Upper lobe of left lung (tissue), 6 donors: ENCODE results near the gene GRB14. TPM values are rescaled to one million over a fixed set of nuclear protein-coding genes. Genes with fewer than 3 reads are reported as not detected.

Experiments
- ATAC-seq, 2 donors: fragments of 200-7000 bp; cut with Tn5 transposase; one replicate each; pipeline ENCODE4 v1.9.1; 2022; ENCODE audit warnings: mild to moderate bottlenecking in 2 of 2, moderate library complexity in 2 of 2; ENCODE audit not compliant: low FRiP score in 2 of 2
- DNase-seq, 2 donors: peaks; one replicate each; pipeline ENCODE4 v3.0.0-alpha.2; 2019 to 2020
- H3K27ac ChIP-seq, 4 donors: fragments of 200-600 bp; sonication (generic); one replicate each; pipeline ENCODE4 v1.5.1; 2016 to 2019
- H3K27me3 ChIP-seq, 4 donors: fragments of 200-600 bp; sonication (generic); one replicate each; pipeline ENCODE4 v1.5.1; 2017 to 2019
- H3K36me3 ChIP-seq, 4 donors: fragments of 200-600 bp; sonication (generic); one replicate each; pipeline ENCODE4 v1.5.1; 2016 to 2019
- H3K4me1 ChIP-seq, 4 donors: fragments of 200-600 bp; sonication (generic); one replicate each; pipeline ENCODE4 v1.5.1; 2018 to 2019
- H3K4me3 ChIP-seq, 4 donors: fragments of 200-600 bp; sonication (generic); one replicate each; pipeline ENCODE4 v1.5.1; 2017 to 2019; ENCODE audit warnings: mild to moderate bottlenecking in 2 of 4, moderate library complexity in 1 of 4
- H3K9me3 ChIP-seq, 4 donors: fragments of 200-600 bp; sonication (generic); one replicate each; pipeline ENCODE4 v1.5.1; 2018 to 2019
- EP300 ChIP-seq, 4 donors: sonication (generic); formaldehyde crosslinking; IDR thresholded peaks; one replicate each; pipeline ENCODE4 v1.5.1; 2017; ENCODE audit warnings: antibody characterized with exemption in 4 of 4, control low read depth in 2 of 4
- POLR2A ChIP-seq, 4 donors: fragments of 450-650 bp; IDR thresholded peaks; one replicate each; pipeline ENCODE4 v1.5.1; 2016 to 2017; ENCODE audit warnings: antibody characterized with exemption in 4 of 4, mild to moderate bottlenecking in 2 of 4
- POLR2AphosphoS5 ChIP-seq, 2 donors: sonication (generic); formaldehyde crosslinking; IDR thresholded peaks; one replicate each; pipeline ENCODE4 v1.5.1; 2017; ENCODE audit warnings: antibody characterized with exemption in 2 of 2
- WGBS, 2 donors: methylation state at CpG; one replicate each; pipeline ENCODE4 v1.1.5; 2017 to 2018; 5-methylcytosine and 5-hydroxymethylcytosine counted together
- total RNA-seq, 6 donors: library from RNA; depleted of rRNA in 4 of 6; stranded (reverse); fragments of >200 nt in 4 of 6; gene quantifications; one replicate each; pipeline versions ENCODE4 v1.1.0 to v1.2.1, GENCODE V29; 2016 to 2021
- TF ChIP-seq, protein P1 (sequence below), 6 experiments: fragments of 450-650 bp in 4 of 6; fragments of 200-600 bp in 2 of 6; sonication (generic) in 2 of 6; IDR thresholded peaks; one replicate each; pipeline ENCODE4 v1.5.1; 2016 to 2019; ENCODE audit warnings: antibody characterized with exemption in 6 of 6
- donor health status: DM: no; HTN: no; CAD: no; lungs with moderate emphysema.
- donor health status: DM: no; HTN: yes; CAD: no; lungs with severe emphysema.

The GRB14 gene
- total RNA-seq, 6 donors from 2014 or later, result 1.4 to 10.5 (median 3.0) TPM

DNA sequence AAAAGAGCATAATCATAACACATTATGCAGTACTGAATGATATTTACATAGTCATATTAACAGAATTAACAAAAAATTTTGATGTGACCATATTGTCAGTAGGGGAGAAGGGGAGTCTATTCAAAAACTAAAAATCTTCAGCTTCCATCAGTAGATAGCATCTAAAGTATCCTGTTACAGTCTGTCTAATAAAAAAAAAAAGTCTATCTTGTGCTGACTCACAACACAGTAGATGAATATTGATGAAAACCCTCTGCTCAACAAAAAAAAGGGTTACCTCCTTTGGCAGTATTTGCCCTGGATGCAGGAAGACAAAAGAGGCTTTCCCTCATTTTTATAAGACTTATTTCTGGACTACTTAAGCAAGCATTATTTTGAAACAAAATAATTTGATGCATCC lies 27.3 kb downstream of the GRB14 start:
- Histone ChIP-seq H3K4me3 (no peak overlapping the region), H3K4me1 (peaks cover 0 to 3% (median 0%) of the 10 kb centered on the region in 4 donors), H3K27me3 (no peaks in the 10 kb centered on the region), H3K36me3 (no peaks in the 10 kb centered on the region), H3K27ac (no peak overlapping the region), H3K9me3 (no peaks in the 10 kb centered on the region)
- DNase-seq (no peak), ATAC-seq (no peak)
- TF ChIP-seq POLR2AphosphoS5 (IDR thresholded peaks at IDR 0.05) (no peak), EP300 (IDR thresholded peaks at IDR 0.05) (no peak), POLR2A (IDR thresholded peaks at IDR 0.05) (no peak)
- TF ChIP-seq, protein P1, sequence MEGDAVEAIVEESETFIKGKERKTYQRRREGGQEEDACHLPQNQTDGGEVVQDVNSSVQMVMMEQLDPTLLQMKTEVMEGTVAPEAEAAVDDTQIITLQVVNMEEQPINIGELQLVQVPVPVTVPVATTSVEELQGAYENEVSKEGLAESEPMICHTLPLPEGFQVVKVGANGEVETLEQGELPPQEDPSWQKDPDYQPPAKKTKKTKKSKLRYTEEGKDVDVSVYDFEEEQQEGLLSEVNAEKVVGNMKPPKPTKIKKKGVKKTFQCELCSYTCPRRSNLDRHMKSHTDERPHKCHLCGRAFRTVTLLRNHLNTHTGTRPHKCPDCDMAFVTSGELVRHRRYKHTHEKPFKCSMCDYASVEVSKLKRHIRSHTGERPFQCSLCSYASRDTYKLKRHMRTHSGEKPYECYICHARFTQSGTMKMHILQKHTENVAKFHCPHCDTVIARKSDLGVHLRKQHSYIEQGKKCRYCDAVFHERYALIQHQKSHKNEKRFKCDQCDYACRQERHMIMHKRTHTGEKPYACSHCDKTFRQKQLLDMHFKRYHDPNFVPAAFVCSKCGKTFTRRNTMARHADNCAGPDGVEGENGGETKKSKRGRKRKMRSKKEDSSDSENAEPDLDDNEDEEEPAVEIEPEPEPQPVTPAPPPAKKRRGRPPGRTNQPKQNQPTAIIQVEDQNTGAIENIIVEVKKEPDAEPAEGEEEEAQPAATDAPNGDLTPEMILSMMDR (IDR thresholded peaks at IDR 0.05), result no peak

GRCh38 chr2:164593541-164593940 lies 27.7 kb downstream of the GRB14 start:
- no peak for ATAC-seq
- Histone ChIP-seq H3K4me3 (no peak overlapping the region), H3K27ac (no peak overlapping the region), H3K9me3 (no peaks in the 10 kb centered on the region), H3K36me3 (no peaks in the 10 kb centered on the region), H3K27me3 (no peaks in the 10 kb centered on the region), H3K4me1 (peaks cover 0 to 3% (median 0%) of the 10 kb centered on the region in 4 donors)
- WGBS, 2 donors, result 76 to 90% methylated on average over 4 of the region's 4 CpGs
- DNase-seq, result no peak
- TF ChIP-seq EP300 (IDR thresholded peaks at IDR 0.05) (no peak), POLR2A (IDR thresholded peaks at IDR 0.05) (no peak), POLR2AphosphoS5 (IDR thresholded peaks at IDR 0.05) (no peak)
- TF ChIP-seq, protein P1 (IDR thresholded peaks at IDR 0.05), result no peak

DNA sequence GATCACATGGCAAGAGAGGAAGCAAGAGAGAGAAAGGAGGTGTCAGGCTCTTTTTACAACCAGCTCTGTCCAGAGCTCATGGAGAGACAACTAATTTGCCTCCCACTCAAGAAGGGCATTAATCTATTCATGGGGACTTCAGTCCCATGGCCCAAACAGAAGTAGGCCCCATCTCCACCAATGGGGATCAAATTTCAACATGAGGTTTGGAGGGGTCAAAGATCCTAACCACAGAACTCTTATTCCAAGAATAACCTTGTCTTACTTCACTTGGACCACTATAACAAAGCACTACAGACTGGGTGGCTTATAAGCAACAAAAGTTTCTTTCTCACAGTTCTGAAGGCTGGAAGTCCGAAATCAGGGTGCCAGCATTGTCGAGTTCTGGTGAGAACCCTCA lies 31.8 kb downstream of the GRB14 start:
- ATAC-seq (no peak), DNase-seq (no peak)
- H3K4me3 ChIP-seq, result no peak overlapping the region
- no peak overlapping the region for H3K27ac ChIP-seq
- H3K36me3 ChIP-seq, result no peaks in the 10 kb centered on the region
- no peaks in the 10 kb centered on the region for H3K4me1 ChIP-seq
- H3K27me3 ChIP-seq, result no peaks in the 10 kb centered on the region
- WGBS, 2 donors, result 52 to 94% methylated on average over 2 of the region's 2 CpGs
- no peaks in the 10 kb centered on the region for H3K9me3 ChIP-seq
- TF ChIP-seq, protein P1 (IDR thresholded peaks at IDR 0.05), result no peak
- TF ChIP-seq POLR2AphosphoS5 (IDR thresholded peaks at IDR 0.05), result no peak
- no peak for TF ChIP-seq POLR2A (IDR thresholded peaks at IDR 0.05)
- no peak for TF ChIP-seq EP300 (IDR thresholded peaks at IDR 0.05)

GRCh38 chr2:164581050-164581449 lies 40.2 kb downstream of the GRB14 start:
- H3K4me1 ChIP-seq, result no peaks in the 10 kb centered on the region
- ATAC-seq (no peak), DNase-seq (no peak)
- no peaks in the 10 kb centered on the region for H3K27me3 ChIP-seq
- TF ChIP-seq, protein P1 (IDR thresholded peaks at IDR 0.05), result no peak
- TF ChIP-seq POLR2AphosphoS5 (IDR thresholded peaks at IDR 0.05), result no peak
- TF ChIP-seq POLR2A (IDR thresholded peaks at IDR 0.05), result no peak
- TF ChIP-seq EP300 (IDR thresholded peaks at IDR 0.05), result no peak
- H3K36me3 ChIP-seq, result no peaks in the 10 kb centered on the region
- H3K9me3 ChIP-seq, result no peaks in the 10 kb centered on the region
- no peak overlapping the region for H3K4me3 ChIP-seq
- 85 to 87% methylated on average over 3 of the region's 3 CpGs for WGBS, 2 donors
- H3K27ac ChIP-seq, result no peak overlapping the region

GRCh38 chr2:164574931-164575330 lies 46.4 kb downstream of the GRB14 start:
- H3K36me3 ChIP-seq, result no peaks in the 10 kb centered on the region
- H3K9me3 ChIP-seq, result no peaks in the 10 kb centered on the region
- no peak overlapping the region for H3K4me3 ChIP-seq
- TF ChIP-seq EP300 (IDR thresholded peaks at IDR 0.05) (no peak), POLR2AphosphoS5 (IDR thresholded peaks at IDR 0.05) (no peak), POLR2A (IDR thresholded peaks at IDR 0.05) (no peak)
- TF ChIP-seq, protein P1 (IDR thresholded peaks at IDR 0.05), result no peak
- DNase-seq, result no peak
- ATAC-seq, result no peak
- H3K27ac ChIP-seq, result no peak overlapping the region
- H3K27me3 ChIP-seq, result no peaks in the 10 kb centered on the region
- no peaks in the 10 kb centered on the region for H3K4me1 ChIP-seq
- WGBS, 2 donors, result 88 to 93% methylated on average over 1 of the region's 1 CpG
